Esophagus muscularis mucosa (tissue), 4 donors: Measurements from ENCODE around the gene ZNF677.

Experiments
- CTCF ChIP-seq, 3 experiments: fragments of 200-600 bp in 2 of 3; fragments of 450-650 bp in 1 of 3; sonication (generic) in 2 of 3; IDR thresholded peaks; one replicate each; pipeline ENCODE4 v1.5.1; 2017 to 2019; ENCODE audit warnings: antibody characterized with exemption in 3 of 3, mild to moderate bottlenecking in 2 of 3, moderate library complexity in 1 of 3
- EP300 ChIP-seq: sonication (generic); formaldehyde crosslinking; IDR thresholded peaks from one replicate; pipeline ENCODE4 v1.6.1; 2017; ENCODE audit warnings: antibody characterized with exemption
- POLR2A ChIP-seq: fragments of 450-650 bp; IDR thresholded peaks from one replicate; pipeline ENCODE4 v1.6.1; 2017; ENCODE audit warnings: antibody characterized with exemption, moderate library complexity, mild to moderate bottlenecking, low read depth

GRCh38 chr19:53192771-53193534, 61.7 kb downstream of the ZNF677 start, which contains the start of gene ZNF665:
- no peak for TF ChIP-seq CTCF (IDR thresholded peaks at IDR 0.05)
- no peak for TF ChIP-seq POLR2A
- TF ChIP-seq EP300: no peak
